Endothelial cell of umbilical vein (primary cell): ENCODE data around the gene CACNG8. TPM values are rescaled to one million over a fixed set of nuclear protein-coding genes. Genes with fewer than 3 reads are reported as not detected.
A peak's percentile ranks its signal among the peaks of the same experiment; 100 is the strongest.

Experiments used
- BruUV-seq: library from RNA; stranded (reverse); fragments of 400-500 nt; replicated peaks from 2 replicates; lab custom pipeline; 2021; lab: Mats Ljungman, UMichigan
- CTCF ChIA-PET: fragments of 300-600, 350-600 bp; sonication (Branson Sonifier 250); formaldehyde crosslinking; loops from one replicate; lab custom pipeline; 2021; ENCODE audit warnings: antibody characterized with exemption, inconsistent platforms; lab: Charles Lee
- POLR2A ChIA-PET: fragments of 300-600, 350-600 bp; sonication (Branson Sonifier 250); formaldehyde crosslinking; loops from one replicate; lab custom pipeline; 2021; ENCODE audit warnings: antibody characterized with exemption, inconsistent platforms; lab: Charles Lee
- DNase-seq: peaks from one replicate; pipeline ENCODE4 v3.0.0-alpha.2; 2011; ENCODE audit warnings: low read depth, low spot score
- FAIRE-seq: peaks from 2 replicates; lab custom pipeline; 2011; peaks lifted over from hg19 to GRCh38; lab: Jason Lieb, UNC
- H2AFZ ChIP-seq: 2 replicates; pipeline ENCODE4 v1.6.0; 2012; ENCODE audit warnings: low read depth, low read length, control low read depth, inconsistent platforms
- H3K27ac ChIP-seq: 2 replicates; pipeline ENCODE4 v1.5.1; 2011; ENCODE audit warnings: low read depth, mild to moderate bottlenecking, control low read depth, low read length, moderate library complexity; ENCODE audit not compliant: insufficient read depth
- H3K27me3 ChIP-seq, 2 experiments: 2 replicates each; pipeline versions ENCODE4 v1.6.0 to v1.6.1; 2011; ENCODE audit warnings: low read length in 2 of 2, mixed read lengths in 1 of 2; ENCODE audit not compliant: control insufficient read depth in 2 of 2, insufficient read depth in 2 of 2
- H3K36me3 ChIP-seq, 2 experiments: 2 replicates in 1 of 2; 3 replicates in 1 of 2; pipeline ENCODE4 v1.5.1; 2011; ENCODE audit warnings: low read length in 2 of 2, mild to moderate bottlenecking in 1 of 2, moderate library complexity in 1 of 2; ENCODE audit not compliant: control insufficient read depth in 2 of 2, insufficient read depth in 2 of 2; ENCODE audit errors: extremely low read depth in 1 of 2
- H3K4me1 ChIP-seq: 3 replicates; pipeline ENCODE4 v1.5.1; 2011; ENCODE audit warnings: mild to moderate bottlenecking, low read length; ENCODE audit not compliant: control insufficient read depth, insufficient read depth; ENCODE audit errors: extremely low read depth
- H3K4me2 ChIP-seq: 2 replicates; pipeline ENCODE4 v1.6.1; 2011; ENCODE audit warnings: low read length, control low read depth, mixed read lengths; ENCODE audit not compliant: insufficient read depth
- H3K4me3 ChIP-seq, 3 experiments: fragments of 200-600 bp in 1 of 3; sonication (generic), shearing (Covaris generic) in 1 of 3; replicated peaks in 1 of 3; 2 replicates each; pipeline ENCODE4 v1.5.1; 2011 to 2016; ENCODE audit warnings: control low read depth in 3 of 3, low read length in 3 of 3, mild to moderate bottlenecking in 2 of 3, inconsistent platforms in 1 of 3, low read depth in 1 of 3, moderate library complexity in 1 of 3; ENCODE audit not compliant: insufficient read depth in 1 of 3
- H3K79me2 ChIP-seq: 2 replicates; pipeline ENCODE4 v1.6.0; 2012; ENCODE audit warnings: low read length, inconsistent platforms; ENCODE audit not compliant: control insufficient read depth, insufficient read depth
- H3K9ac ChIP-seq: replicated peaks from 2 replicates; pipeline ENCODE3; 2011; ENCODE audit warnings: low read length, control low read depth; ENCODE audit not compliant: insufficient read depth; ENCODE audit errors: extremely low read depth
- H3K9me1 ChIP-seq: replicated peaks from 3 replicates; pipeline ENCODE4 v1.6.0; 2011; ENCODE audit warnings: mild to moderate bottlenecking, low read length; ENCODE audit not compliant: control insufficient read depth, insufficient read depth; ENCODE audit errors: extremely low read depth
- H3K9me3 ChIP-seq: replicated peaks from 2 replicates; pipeline ENCODE4 v1.5.1; 2012; ENCODE audit warnings: low read length, inconsistent platforms; ENCODE audit not compliant: control insufficient read depth, insufficient read depth
- H4K20me1 ChIP-seq: replicated peaks from 2 replicates; pipeline ENCODE3; 2011; ENCODE audit warnings: mild to moderate bottlenecking, low read length; ENCODE audit not compliant: control insufficient read depth, insufficient read depth; ENCODE audit errors: extremely low read depth
- EZH2 ChIP-seq: IDR thresholded peaks from 2 replicates; pipeline ENCODE4 v1.6.1; 2012; ENCODE audit warnings: borderline replicate concordance, low read depth, mild to moderate bottlenecking, moderate library complexity, low read length, inconsistent platforms; ENCODE audit not compliant: severe bottlenecking
- GATA2 ChIP-seq: IDR thresholded peaks from 2 replicates; pipeline ENCODE4 v1.7.0; 2011; ENCODE audit warnings: low read depth, mild to moderate bottlenecking, moderate library complexity, mixed read lengths, low read length; ENCODE audit not compliant: insufficient read length, insufficient read depth
- JUN ChIP-seq: IDR thresholded peaks from 2 replicates; pipeline ENCODE4 v1.6.1; 2011; ENCODE audit warnings: borderline replicate concordance, low read depth; ENCODE audit not compliant: insufficient read length, insufficient read depth
- POLR2A ChIP-seq: IDR thresholded peaks from 2 replicates; pipeline ENCODE4 v1.6.1; 2012; ENCODE audit warnings: low read depth, mild to moderate bottlenecking, control low read depth, low read length
- POLR2AphosphoS5 ChIP-seq: IDR thresholded peaks from 2 replicates; pipeline ENCODE4 v1.6.1; 2012; ENCODE audit warnings: low read depth, mild to moderate bottlenecking, control low read depth, low read length, moderate library complexity; ENCODE audit not compliant: insufficient read depth
- dilution Hi-C: fragments of 300-500 bp; cut with MboI; formaldehyde crosslinking; loops from one replicate; pipeline ENCODE4 v1.15.0; 2019; ENCODE audit warnings: low sequenced_read_pairs; ENCODE audit not compliant: extremely low pct_ligation_motif_present
- intact Hi-C: fragments of 100-400 bp; cut with micrococcal nuclease; formaldehyde crosslinking; loops from one replicate; pipeline ENCODE4 v1.10.0; 2022
- polyA plus RNA-seq, 4 experiments: library from polyadenylated mRNA; depleted of rRNA in 3 of 4; stranded (reverse) in 3 of 4; unstranded in 1 of 4; fragments of >200 nt; gene quantifications; 2 replicates each; pipeline versions ENCODE4 v1.2.1 to v1.2.3, GENCODE V29; 2011 to 2012; ENCODE audit warnings: missing spikeins in 1 of 4
- total RNA-seq: library from RNA; stranded (reverse); gene quantifications from 2 replicates; pipeline ENCODE4 v1.2.3, GENCODE V29; 2021
- TF ChIP-seq, protein P1 (sequence below), 2 donors: IDR thresholded peaks; 1 replicate in 1 of 2; 2 replicates in 1 of 2; pipeline ENCODE4 v1.5.1; 2011; ENCODE audit warnings: low read length in 2 of 2, mild to moderate bottlenecking in 2 of 2, moderate library complexity in 2 of 2, control low read depth in 1 of 2, inconsistent platforms in 1 of 2, low read depth in 1 of 2; ENCODE audit not compliant: insufficient read depth in 1 of 2; ENCODE audit errors: extremely low read depth in 1 of 2

Gene CACNG8
- total and polyA plus RNA-seq, 2 donors (not counting 3 experiments of a cell fraction or from before 2014, with no cell fraction given) = 0.18 to 1.7 TPM

DNA sequence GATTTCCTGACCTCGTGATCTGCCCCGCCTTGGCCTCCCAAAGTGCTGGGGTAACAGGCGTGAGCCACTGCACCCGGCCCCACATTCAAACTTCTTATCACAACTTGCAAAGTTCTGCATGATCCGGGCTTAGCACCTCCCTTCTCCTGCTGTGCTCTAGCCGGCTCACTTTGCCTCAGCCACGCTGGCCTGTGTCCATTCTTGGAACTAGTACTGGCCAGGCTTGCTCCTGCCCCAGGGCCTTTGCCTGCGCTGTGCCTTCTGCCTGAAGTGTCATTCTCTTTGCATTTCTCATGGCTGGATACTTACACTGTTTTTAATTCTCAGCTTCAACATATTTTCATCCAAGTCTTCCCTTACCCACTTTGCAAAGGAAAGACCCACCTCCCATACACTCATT, 58.6 kb downstream of the CACNG8 start:
- CTCF ChIA-PET = interaction anchor here (0.9 to 9.2 kb wide), 3 partner anchors 9 to 229 kb away, joined by 3 to 216 read pairs (median 4); no protein-coding TSS in a partner anchor
- DNase-seq (no peak), FAIRE-seq (peak; percentile 64)
- Histone ChIP-seq H3K4me3 (no peak overlapping the region), H3K9ac (no peak overlapping the region), H3K4me2 (no peak overlapping the region), H3K9me1 (no peaks in the 10 kb centered on the region), H3K27ac (no peak overlapping the region), H4K20me1 (no peaks in the 10 kb centered on the region), H3K27me3 (no peaks in the 10 kb centered on the region), H3K4me1 (peaks cover 20% of the 10 kb centered on the region), H3K36me3 (no peaks in the 10 kb centered on the region), H2AFZ (no peak overlapping the region), H3K9me3 (no peaks in the 10 kb centered on the region), H3K79me2 (no peaks in the 10 kb centered on the region)
- TF ChIP-seq GATA2 (no peak), EZH2 (no peak), POLR2AphosphoS5 (no peak), POLR2A (no peak), JUN (no peak)
- TF ChIP-seq, protein P1, sequence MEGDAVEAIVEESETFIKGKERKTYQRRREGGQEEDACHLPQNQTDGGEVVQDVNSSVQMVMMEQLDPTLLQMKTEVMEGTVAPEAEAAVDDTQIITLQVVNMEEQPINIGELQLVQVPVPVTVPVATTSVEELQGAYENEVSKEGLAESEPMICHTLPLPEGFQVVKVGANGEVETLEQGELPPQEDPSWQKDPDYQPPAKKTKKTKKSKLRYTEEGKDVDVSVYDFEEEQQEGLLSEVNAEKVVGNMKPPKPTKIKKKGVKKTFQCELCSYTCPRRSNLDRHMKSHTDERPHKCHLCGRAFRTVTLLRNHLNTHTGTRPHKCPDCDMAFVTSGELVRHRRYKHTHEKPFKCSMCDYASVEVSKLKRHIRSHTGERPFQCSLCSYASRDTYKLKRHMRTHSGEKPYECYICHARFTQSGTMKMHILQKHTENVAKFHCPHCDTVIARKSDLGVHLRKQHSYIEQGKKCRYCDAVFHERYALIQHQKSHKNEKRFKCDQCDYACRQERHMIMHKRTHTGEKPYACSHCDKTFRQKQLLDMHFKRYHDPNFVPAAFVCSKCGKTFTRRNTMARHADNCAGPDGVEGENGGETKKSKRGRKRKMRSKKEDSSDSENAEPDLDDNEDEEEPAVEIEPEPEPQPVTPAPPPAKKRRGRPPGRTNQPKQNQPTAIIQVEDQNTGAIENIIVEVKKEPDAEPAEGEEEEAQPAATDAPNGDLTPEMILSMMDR (IDR thresholded peaks at IDR 0.05; ENCODE audit: extremely low read depth in 1 of 2, insufficient read depth in 1 of 2, low read depth in 1 of 2, low read length in 2 of 2) = no peak
- BruUV-seq = no TSS peak
- dilution Hi-C loops = no loop called here
- POLR2A ChIA-PET = no interaction called here
- intact Hi-C loops = no loop called here
